Hindlimb muscle (tissue), 1 donor: ENCODE data around the gene MXD4. TPM values are rescaled to one million over a fixed set of nuclear protein-coding genes. Genes with fewer than 3 reads are reported as not detected.
A peak's percentile ranks its signal among the peaks of the same experiment; 100 is the strongest.
"Not testable (repeated sequence)": the region's sequence is repeated elsewhere in the genome, so short reads cannot be mapped to it uniquely, and the experiment has no call there.

Experiments used
- DNase-seq: peaks from one replicate; pipeline ENCODE4 v3.0.0-alpha.2; 2013
- polyA plus RNA-seq: library from polyadenylated mRNA; unstranded; fragments of 120-200 nt; gene quantifications from one replicate; pipeline ENCODE4 v1.2.1, GENCODE V29; 2013; ENCODE audit not compliant: insufficient read length

The MXD4 gene
- polyA plus RNA-seq, 1 donor, result 69.2 TPM

DNA sequence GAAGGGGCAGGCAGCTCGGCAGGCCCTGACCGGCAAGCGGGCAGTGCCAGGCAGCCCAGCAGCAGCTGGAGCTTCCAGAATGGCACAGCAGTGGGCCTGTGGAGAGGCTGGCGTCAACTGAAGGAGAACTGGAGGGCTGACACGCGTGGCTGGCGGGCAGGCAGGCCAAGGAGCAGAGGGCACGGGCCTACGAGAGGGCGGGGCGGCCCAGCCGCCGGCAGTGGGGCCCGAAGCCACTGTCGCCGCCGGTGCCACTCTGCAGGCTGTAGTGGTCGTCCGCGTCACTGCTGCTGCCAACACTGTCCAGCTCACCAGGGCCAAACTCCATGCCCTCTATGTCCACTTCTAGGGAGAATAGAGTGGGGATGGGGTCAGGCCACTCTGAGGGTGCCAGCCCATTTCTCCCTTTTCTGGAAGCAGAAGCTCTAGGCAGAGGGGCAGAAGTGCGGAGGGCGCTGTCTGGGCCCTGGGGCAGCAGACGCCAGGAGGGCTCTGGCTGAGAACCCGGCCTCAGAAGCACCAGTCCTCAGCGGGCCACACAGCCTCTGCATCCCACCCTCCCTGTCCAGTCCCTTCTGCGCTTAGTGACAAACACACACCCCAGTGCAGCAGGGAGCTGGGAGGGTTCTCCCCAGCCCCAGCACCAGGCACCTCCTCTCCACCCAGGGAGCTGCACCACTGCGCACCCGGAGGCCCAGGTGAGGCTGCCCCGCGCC, 11.4 kb downstream of the MXD4 start:
- no peak for DNase-seq

DNA sequence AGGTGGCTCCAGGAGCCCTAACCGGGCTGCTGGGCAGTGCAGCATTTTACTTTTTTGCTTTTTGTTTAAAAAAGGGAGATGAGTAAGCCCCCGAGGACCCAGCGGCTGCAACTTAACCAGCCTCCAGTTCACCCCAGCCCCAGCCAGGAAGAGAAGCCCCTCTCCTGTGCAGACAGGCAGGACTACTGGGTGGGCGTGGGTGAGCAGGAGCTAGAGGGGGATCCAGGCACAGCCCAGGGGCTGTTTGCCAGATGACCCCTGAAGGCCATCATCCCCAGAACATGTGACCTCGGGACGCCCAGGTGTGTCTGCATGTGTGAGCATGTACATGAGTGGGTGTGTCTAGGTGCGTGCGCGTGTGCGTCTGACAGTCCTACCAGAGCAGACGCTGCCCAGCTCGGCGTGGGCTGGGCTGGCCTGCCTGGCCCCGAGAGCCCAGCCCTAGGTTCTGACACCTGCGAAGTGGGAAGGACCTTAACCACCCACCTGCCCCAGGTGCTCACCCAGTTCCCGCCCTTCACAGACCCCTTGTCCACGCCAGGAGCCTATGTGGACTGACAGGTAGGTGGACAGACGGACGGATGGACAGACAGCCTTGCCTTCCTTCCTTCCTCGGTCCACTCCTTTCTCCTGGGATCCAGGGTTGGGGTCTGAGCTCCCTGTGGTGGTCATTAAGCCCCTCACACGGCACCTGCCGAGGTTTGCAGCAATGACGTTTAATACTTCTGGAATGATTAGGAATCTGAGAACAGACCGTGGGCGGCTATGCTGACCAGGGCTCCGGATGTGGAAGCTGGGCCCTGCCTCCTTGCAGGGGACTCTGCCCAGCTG, 12.2 kb downstream of the MXD4 start:
- no peak for DNase-seq

DNA sequence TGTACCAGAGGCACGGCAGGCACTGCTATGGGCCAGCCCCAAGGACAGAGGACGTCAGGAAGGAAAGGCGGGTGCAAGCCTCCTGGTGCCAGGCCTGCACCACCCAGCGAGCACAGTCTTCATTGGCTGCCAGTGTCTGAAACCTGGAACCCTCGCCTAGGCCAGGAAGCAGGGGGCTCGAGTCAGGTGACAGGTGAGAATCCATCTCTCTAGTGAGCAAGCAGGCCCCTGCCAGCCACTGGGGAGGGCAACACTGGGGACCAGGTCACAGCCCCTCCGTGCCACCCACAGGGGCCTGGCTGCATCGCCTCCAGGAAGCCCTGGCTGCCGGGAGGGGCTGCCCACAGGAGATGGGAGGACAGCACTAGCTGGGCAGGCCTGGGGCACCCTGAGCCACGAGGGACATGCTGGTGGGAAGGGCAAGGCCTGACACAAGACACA, 13.1 kb downstream of the MXD4 start:
- DNase-seq, result no peak

DNA sequence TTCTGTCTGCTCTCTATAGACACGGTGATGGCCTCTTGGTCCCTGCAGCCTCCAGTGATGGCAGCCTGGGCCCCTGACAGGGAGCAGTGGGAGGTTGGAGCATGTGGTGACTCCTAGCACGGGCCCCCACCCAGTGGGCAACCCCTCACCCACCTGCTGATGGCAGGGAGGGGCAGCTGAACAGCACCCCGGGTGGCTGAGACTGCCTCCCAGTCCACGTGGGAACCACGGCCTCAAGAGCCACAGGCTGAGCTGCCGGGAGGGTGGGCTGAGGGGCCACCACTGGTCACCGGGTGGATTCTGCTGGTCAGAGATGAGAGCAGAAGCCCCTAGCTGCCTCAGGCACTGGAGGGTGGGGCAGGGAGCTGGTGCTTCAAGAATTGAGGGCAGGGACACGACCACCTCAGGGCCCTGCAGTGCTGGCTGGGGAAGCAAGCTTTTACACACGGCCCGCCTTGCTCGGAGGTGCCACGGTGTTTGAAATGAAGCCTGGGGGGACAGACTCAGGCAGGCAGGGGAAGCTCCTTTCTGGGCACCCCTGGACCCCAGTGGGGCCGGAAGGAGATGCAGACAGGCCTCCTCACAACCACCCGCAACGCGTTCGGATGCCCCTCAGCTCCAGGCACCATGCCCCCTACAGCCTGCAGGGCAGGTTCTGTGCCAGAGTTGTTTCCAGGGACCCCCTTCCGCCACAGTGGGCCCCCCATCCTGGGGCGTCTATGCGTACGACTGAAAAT, 13.7 kb downstream of the MXD4 start:
- no peak for DNase-seq

DNA sequence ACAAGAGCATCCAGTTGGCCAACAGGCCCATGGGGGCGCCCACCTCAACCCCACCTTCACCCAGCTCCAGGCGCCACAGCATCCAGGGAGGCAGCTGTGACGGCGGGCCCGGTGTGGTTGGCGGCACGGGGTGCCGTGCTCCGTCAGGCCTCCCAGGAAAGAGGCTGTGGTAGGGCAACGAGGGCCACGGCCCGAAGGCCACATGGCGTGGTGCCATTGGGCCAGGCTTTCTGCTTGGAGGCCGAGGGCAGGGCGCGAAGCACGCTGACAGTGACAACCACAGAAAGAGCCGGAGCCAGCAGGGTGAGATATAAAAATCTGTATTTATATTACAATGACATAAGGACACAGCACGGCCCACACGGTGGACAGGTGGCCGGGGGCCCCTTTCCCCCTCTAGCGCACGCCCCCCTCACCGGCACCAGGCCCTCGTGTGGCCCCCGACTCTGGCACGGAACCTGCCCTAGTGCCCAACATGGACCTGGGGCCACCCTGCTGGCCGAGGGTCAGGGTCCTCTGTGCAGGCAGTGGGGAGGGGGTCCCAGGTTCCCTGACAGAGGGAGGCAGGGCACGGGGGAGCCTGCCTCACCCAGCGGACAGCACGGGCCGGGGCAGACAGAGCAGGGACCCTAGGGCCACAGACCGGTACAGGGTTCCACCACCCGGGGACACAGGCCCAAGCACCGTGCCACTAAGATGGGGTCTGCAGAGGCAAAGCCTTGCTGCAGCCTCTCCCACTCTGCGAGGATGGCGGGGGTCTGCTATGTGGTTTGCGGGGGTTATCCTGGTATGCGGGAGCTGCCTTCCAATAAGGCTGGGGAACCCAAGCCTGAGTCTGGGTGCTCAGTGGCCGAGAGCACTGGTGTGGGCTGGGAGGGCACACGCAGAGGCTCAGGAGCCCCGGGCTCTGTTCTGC, 14.5 kb downstream of the MXD4 start:
- no peak for DNase-seq

DNA sequence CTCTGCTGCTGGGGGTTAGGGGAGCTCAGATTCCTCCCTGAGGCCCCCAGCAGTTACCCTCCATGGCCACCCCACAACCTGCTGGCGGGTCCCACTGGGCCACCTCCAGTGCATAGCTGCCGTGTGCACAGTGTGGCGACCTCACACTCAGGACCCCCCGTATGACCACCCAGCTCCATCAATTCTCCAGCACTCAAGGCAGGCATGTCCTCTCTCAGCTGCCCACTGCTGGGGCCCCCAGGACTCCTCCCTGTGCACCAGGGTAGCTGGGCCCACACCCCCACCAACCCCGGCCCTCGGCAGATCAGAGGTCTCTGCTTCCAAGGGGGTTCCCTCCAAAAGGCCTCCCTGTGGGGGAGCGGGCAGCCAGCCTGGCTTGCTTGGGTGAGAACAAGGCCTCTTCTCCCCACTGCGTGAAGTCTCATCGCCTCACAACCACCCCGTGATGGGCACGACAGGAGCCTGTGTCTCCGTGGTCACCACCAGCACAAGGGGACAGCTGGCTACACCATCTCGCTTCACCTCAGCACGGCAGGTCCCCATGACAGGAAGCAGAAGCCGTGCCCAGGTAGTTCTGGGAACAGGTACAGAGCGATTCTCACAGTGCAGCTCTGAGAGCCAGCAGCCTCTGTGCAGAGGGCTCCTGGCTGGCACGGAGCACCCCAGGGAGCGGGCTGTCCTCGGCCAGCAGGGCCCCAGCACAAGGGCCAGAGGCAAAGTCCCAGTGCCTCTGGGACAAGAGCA, 15.4 kb downstream of the MXD4 start:
- no peak for DNase-seq

DNA sequence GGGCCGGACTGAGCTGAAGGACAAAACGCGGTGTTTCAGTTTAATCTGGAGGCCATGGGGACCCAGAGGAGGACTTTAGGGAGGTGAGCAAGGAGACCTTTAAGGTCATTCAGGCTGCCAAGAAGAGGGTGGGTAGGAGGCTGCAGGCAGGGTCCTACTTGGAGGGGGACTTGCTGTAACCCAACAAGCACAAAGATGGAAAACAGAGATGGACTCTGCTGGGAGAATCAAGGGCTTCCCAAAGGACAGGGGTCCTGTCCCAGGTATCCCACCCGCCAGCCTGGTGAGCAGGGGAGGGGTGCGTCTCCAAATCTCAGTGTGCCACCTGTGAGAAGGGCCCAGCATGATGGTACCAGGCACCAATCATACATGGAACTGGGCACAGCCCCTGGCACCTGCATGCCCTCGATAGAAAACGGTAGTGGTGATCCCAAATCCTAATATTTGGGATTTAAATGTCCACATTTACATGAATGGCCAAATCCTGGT, 16.1 kb downstream of the MXD4 start:
- DNase-seq, result no peak

DNA sequence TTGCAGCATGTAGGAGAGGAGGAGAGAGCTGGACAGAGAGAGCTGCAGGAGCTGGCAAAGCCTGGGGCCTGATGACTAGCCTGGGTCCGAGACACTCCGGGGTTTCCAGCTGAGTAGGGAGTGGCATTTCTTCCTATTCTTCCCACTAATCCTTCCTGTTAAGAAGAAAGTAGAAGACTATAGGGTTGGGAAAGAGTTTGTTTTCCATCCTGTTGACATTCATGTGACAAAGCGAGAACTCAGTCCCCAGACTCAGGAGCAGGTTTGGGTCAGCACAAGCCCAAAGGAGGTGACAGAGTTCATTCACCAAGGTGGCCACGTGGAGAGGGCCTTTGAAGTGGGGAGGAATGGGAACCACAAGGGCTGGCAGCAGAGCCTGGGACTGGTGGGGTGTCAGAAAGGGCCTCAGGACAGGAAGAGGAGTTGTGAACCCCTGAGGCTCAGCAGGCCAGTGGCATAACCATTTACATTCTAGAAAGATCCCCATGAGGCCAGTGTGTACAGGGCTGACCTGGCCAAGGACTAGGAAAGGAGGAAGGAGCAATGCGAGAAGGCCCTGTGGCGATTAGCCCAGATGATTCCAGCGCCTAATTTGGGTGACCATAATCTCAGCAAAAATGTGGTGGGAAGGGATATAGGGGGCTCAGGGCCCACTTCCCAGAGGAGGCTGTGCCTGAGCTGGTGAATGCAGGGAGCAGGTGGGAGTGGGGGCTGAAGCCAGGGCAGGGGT, 16.7 kb downstream of the MXD4 start:
- no peak for DNase-seq

DNA sequence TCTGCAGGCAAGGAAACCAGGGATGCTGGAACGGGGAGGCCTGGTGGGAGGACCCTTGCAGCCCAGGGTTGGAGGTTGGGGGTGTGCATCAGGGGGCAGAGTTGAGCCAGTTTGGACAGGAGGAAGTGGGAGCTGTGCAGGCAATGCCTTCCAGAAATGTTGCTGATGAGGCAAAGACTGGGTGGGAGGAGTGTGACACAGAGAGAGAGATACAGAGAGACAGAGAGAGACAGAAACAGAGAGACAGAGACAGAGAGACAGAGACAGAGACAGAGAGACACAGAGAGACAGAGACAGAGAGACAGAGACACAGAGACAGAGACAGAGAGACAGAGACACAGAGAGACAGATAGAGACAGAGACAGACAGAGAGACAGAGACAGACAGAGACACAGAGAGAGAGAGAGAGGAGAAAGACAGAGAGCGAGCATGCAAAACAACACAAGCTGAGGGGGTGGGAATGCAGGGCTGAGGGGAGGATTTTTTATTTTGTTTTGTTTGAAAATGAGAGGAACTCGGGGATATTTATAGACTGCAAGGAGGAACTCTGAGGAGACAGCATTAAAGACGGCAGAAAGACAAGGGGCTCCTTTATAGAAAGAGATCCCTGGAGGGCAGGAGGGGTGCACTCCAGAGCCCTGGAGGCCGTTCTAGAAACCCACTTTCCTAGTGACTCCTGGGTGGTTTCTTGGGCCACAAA, 18.1 kb downstream of the MXD4 start:
- DNase-seq, result peak; percentile 66

DNA sequence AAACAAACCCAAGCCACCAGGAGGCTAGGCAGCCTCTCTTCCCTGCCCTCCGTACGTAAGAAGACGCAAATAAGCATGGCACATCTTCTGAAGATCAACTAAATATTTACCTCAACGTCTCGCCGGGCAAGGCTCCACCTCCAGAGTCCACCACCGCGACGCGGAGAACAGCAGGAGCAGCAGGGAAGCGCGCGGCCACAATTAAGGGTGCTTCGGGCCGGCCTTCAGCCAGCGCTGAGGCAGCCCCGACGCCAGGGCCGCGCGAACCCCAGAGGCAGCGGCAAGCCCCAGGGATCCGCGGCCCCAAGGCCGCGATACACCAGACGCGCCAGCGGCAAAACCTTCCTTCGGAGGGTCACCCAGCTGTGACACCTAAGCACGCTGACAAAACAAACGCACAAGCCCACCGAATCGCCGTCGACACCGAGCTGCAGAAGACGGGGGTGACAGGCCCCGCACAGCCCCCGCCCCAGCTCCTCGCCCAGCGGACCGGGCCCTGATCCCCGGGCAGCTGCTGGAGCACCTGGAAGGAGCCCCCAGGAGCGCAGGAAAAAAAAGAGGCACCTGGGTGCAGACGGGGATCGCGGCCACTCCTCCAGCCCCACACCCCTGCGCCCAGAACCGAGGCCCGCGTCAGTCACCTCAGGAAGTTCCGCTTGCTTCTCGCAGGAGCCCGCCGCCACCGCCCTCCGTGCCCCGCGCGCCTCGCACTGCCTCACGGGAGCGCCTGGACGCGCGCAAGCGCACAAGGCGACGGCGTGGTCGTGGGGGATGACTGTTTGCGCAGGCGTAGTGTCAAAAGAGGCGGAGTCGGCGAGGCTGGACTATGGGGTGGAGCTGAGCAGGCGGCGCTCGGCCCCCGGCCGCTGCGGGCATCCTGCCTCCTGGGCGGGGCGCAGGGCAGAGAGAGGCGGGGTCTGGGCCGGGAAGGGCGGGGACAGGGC, 20.2 kb downstream of the MXD4 start, which contains the start of the genes HAUS3 and POLN:
HAUS3 (minus strand) TSS at position 712 of the 944 bp plus-strand sequence. CDS start 1,175 bp downstream, outside the sequence.
POLN (minus strand) TSS at position 712 of the 944 bp plus-strand sequence. CDS start 12,890 bp downstream, outside the sequence.
- DNase-seq, result peak; percentile 98

DNA sequence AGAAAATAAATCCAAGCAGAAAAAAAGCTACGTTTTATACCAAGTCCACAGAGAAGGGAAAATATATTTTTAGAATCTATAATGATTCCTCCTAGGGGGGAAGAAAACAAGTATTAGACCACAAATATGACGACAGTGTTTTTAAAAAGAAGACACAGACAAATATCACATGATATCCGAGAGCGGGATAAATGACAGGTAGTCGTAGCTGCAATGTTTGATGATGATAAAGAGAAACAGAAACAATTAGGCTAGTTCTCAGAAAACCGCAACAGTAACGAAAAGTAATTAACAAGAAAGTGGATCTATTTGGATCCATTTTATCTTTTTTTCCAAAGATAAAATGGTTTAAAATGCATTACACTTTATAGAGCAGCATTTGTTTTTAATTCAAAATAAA, 20.9 kb downstream of the MXD4 start:
- no peak for DNase-seq

DNA sequence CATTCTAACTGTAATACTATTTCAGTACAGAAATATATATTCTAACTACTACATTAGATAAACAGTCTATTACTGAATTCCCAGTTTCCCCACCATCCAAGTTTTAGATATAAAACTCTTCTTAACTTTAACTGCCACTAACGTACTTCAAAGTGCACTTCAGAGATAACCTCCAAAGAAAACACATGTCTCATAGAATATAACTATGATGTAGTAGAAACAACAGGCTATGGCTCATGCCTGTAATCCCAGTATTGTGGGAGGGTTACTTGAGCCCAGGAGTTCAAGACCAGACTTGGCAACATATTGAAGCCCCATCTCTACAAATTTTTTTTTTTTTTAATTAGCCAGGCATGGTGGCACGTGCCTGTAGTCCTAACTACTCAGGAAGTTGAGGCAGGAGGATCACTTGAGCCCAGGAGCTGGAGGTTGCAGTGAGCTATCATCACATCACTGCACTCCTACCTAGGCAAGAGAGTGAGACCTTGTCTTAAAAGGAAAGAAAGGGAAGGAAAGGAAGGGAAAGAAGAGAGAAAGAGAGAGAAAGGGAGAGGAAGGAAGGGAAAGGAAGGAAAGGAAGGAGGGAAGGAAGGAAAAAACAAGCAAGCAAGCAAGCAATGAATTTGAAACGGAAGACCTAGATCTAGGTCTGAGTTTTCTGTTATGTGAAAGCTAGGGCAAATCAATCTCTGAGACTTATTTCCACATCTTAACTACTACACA, 24.8 kb downstream of the MXD4 start:
- no peak for DNase-seq

DNA sequence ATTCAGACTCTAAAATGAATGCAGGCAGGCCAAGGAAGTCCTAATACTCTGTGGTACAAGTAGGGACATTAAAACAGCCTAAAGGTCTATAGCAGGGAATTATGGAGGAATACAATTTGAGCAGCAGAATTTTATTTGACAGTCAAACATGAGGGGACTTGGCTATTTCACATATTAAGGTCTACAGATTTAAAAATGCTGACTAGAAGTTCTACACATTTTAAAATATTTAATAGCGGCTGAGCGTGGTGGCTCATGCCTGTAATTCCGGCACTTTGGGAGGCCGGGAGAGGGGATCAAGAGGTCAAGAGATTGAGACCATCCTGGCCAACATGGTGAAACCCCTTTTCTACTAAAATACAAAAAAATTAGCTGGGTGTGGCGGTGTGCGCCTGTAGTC, 30.8 kb downstream of the MXD4 start:
- DNase-seq, result no peak

DNA sequence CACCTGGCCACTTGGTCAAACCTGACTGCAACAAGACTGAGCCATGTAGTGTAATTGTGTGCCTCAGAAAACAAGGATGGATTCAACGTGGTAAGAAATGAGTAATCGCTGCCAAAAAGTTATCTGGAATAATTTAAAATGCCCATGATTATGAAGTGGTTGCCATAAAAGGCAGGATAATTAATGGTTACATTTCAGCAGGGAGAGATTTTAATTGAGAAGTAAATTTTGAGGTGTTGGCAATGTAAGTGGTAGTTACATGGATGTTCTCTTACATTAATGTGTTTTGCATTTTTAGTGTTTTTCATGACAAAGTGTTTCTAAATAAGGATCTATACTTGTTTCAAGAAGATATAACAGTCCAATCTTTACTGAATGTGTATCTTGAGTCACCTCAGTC, 35.6 kb downstream of the MXD4 start:
- no peak for DNase-seq

DNA sequence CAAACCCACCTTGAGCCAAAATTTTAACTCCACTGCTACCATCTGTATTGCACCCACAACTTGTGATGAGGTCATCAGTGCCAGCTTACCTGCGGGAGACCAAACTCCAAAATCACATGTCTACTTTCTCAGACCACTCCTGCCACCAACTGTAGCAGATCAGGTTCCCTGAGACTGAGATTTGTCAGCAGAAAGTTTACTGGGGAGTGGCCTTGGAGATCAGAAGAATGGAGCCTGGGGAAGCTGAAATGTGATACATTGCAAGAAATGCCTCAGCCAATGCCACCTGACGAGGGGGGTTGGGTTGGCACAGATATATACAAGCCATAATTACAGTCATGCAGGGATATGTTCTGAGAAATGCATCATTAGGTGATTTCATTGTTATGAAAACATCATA, 39.1 kb downstream of the MXD4 start:
- DNase-seq, result no peak

DNA sequence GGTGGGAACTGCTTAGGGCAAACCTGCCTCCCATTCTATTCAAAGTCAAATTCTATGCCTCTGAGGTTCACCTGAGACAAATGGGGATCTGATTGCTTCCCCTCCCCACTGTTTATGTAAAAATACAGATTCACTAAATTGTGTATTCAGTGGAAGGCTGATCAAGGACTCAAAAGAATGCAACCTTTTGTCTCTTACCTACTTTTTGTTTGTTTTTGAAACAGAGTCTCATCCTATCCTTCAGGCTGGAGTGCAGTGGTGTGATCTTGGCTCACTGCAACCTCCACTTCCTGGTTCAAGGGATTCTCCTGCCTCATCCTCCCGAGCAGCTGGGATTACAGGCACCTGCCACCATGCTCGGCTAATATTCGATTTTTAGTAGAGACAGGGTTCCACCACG, 40.5 kb downstream of the MXD4 start:
- not testable (repeated sequence) for DNase-seq

DNA sequence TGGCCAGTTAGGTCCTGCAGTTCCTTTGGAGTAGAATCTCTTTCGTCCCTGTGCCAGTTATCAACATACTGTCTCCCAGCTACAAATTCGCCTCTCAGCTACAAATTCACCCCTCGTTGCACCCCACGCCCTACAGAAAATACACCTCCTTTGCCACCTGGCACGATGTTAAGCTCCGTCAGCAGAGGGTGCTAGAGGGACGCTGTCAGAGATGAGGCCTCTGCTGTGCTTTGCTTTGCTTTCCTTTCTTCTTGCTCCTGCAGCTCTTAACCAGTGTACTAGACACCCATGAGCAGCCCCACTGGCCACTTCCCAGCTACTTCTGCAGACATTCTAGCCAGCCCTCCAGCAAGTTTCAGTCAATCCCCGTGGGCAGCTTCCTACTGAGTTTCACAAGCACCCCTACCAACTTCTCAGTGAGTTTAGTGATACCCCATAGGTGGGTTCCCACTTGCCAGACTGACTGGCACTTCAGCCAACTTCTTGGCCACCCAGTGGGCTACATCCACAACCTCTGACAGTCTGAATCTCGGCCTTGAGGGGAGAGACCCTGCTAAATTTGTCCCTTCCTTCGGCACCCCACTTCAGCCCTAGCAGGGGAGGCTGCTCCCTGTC, 41.8 kb downstream of the MXD4 start:
- peak; percentile 62 for DNase-seq
